Breast epithelium (tissue), 4 donors: ENCODE measurements around the gene NQO2. TPM values are rescaled to one million over a fixed set of nuclear protein-coding genes. Genes with fewer than 3 reads are reported as not detected.

Source experiments
- DNase-seq, 2 donors: peaks; one replicate each; pipeline ENCODE4 v3.0.0-alpha.2; 2019; ENCODE audit warnings: low spot score in 2 of 2
- H3K27ac ChIP-seq, 2 donors: fragments of 200-600 bp; sonication (generic) in 1 of 2; one replicate each; pipeline ENCODE4 v1.5.1; 2016 to 2019; ENCODE audit warnings: mild to moderate bottlenecking in 1 of 2
- H3K27me3 ChIP-seq, 2 donors: fragments of 200-600 bp; sonication (generic) in 1 of 2; one replicate each; pipeline versions ENCODE4 v1.5.1 to v1.6.0; 2017 to 2019; ENCODE audit warnings: control low read depth in 1 of 2, mild to moderate bottlenecking in 1 of 2
- H3K36me3 ChIP-seq: fragments of 200-600 bp; one replicate; pipeline ENCODE4 v1.5.1; 2019
- H3K4me1 ChIP-seq, 2 donors: fragments of 200-600 bp; sonication (generic); one replicate each; pipeline ENCODE4 v1.5.1; 2016 to 2019; ENCODE audit warnings: control low read depth in 1 of 2
- H3K4me3 ChIP-seq, 3 donors: fragments of 200-600 bp; sonication (generic); 1 replicate in 2 of 3; 2 replicates in 1 of 3; pipeline ENCODE4 v1.5.1; 2016 to 2019; ENCODE audit warnings: mild to moderate bottlenecking in 3 of 3, moderate library complexity in 2 of 3
- H3K9me3 ChIP-seq, 2 donors: fragments of 200-600 bp; sonication (generic) in 1 of 2; one replicate each; pipeline ENCODE4 v1.5.1; 2016 to 2019; ENCODE audit warnings: control low read depth in 1 of 2
- CTCF ChIP-seq, 3 donors: fragments of 450-650 bp; IDR thresholded peaks; one replicate each; pipeline ENCODE4 v1.5.1; 2016 to 2017; ENCODE audit warnings: antibody characterized with exemption in 3 of 3, mild to moderate bottlenecking in 3 of 3, moderate library complexity in 3 of 3
- POLR2A ChIP-seq: fragments of 450-650 bp; IDR thresholded peaks from one replicate; pipeline ENCODE4 v1.6.1; 2016; ENCODE audit warnings: antibody characterized with exemption, mild to moderate bottlenecking, moderate library complexity
- POLR2AphosphoS5 ChIP-seq, 3 donors: sonication (generic); formaldehyde crosslinking; IDR thresholded peaks; one replicate each; pipeline ENCODE4 v1.6.1; 2017; ENCODE audit warnings: antibody characterized with exemption in 3 of 3
- intact Hi-C: fragments of 100-400 bp; cut with DNase I; formaldehyde crosslinking; loops from one replicate; pipeline ENCODE4 v1.15.1; 2023; ENCODE audit warnings: low total_unique reads
- total RNA-seq, 3 donors: library from RNA; depleted of rRNA; stranded (reverse); fragments of >200 nt; gene quantifications; one replicate each; pipeline ENCODE4 v1.1.0, GENCODE V29; 2016

Gene NQO2
- total RNA-seq, 3 donors from 2014 or later = 23.6 to 64.6 (median 24.9) TPM

- H3K27ac ChIP-seq = peak overlapping the region; percentile 13 to 74
- peaks cover 2 to 15% of the 10 kb centered on the region in 2 donors for H3K4me1 ChIP-seq
- no peak overlapping the region for H3K4me3 ChIP-seq
- no peaks in the 10 kb centered on the region for H3K9me3 ChIP-seq
- no peaks in the 10 kb centered on the region for H3K27me3 ChIP-seq
- no peak for TF ChIP-seq CTCF (IDR thresholded peaks at IDR 0.05)
- no peak for TF ChIP-seq POLR2AphosphoS5 (IDR thresholded peaks at IDR 0.05)
- no peak for TF ChIP-seq POLR2A
- DNase-seq = peak in 1 of 2 donors; percentile 38
- no peaks in the 10 kb centered on the region for H3K36me3 ChIP-seq
- intact Hi-C loops = no loop called here
Measured at GRCh38 chr6:2959909-2960719, 39.6 kb upstream of the NQO2 start.

- no peak for TF ChIP-seq POLR2A
- no peak for TF ChIP-seq CTCF (IDR thresholded peaks at IDR 0.05)
- TF ChIP-seq POLR2AphosphoS5 (IDR thresholded peaks at IDR 0.05) = no peak
- DNase-seq = no peak
- peaks cover 2 to 15% of the 10 kb centered on the region in 2 donors for H3K4me1 ChIP-seq
- no peaks in the 10 kb centered on the region for H3K9me3 ChIP-seq
- H3K27me3 ChIP-seq = no peaks in the 10 kb centered on the region
- intact Hi-C loops = no loop called here
- peak overlapping the region; percentile 13 to 74 for H3K27ac ChIP-seq
- H3K36me3 ChIP-seq = no peaks in the 10 kb centered on the region
- H3K4me3 ChIP-seq = no peak overlapping the region
Measured at GRCh38 chr6:2960935-2961334, 38.8 kb upstream of the NQO2 start.

- peak overlapping the region in 1 of 2 donors; percentile 74 for H3K27ac ChIP-seq
- no peaks in the 10 kb centered on the region for H3K27me3 ChIP-seq
- H3K4me1 ChIP-seq = peaks cover 2 to 15% of the 10 kb centered on the region in 2 donors
- H3K4me3 ChIP-seq = no peak overlapping the region
- intact Hi-C loops = no loop called here
- no peak for TF ChIP-seq POLR2A
- TF ChIP-seq CTCF (IDR thresholded peaks at IDR 0.05) = peak in 1 of 3 donors; percentile 21
- H3K36me3 ChIP-seq = no peaks in the 10 kb centered on the region
- DNase-seq = no peak
- no peaks in the 10 kb centered on the region for H3K9me3 ChIP-seq
Measured at GRCh38 chr6:2961506-2961905, 38.2 kb upstream of the NQO2 start.

GRCh38 chr6:2962004-2962403, 37.7 kb upstream of the NQO2 start:
- no peaks in the 10 kb centered on the region for H3K27me3 ChIP-seq
- intact Hi-C loops = no loop called here
- H3K27ac ChIP-seq = peak overlapping the region in 1 of 2 donors; percentile 74
- DNase-seq = no peak
- TF ChIP-seq CTCF (IDR thresholded peaks at IDR 0.05) (no peak), POLR2AphosphoS5 (IDR thresholded peaks at IDR 0.05) (no peak), POLR2A (no peak)
- H3K9me3 ChIP-seq = no peaks in the 10 kb centered on the region
- no peaks in the 10 kb centered on the region for H3K36me3 ChIP-seq
- H3K4me3 ChIP-seq = no peak overlapping the region
- peaks cover 2 to 15% of the 10 kb centered on the region in 2 donors for H3K4me1 ChIP-seq

GRCh38 chr6:2962636-2963035, 37.1 kb upstream of the NQO2 start:
- Histone ChIP-seq H3K27ac (no peak overlapping the region), H3K4me1 (peaks cover 2 to 10% of the 10 kb centered on the region in 2 donors), H3K9me3 (no peaks in the 10 kb centered on the region), H3K27me3 (no peaks in the 10 kb centered on the region), H3K36me3 (no peaks in the 10 kb centered on the region), H3K4me3 (no peak overlapping the region)
- intact Hi-C loops = no loop called here
- DNase-seq = no peak
- TF ChIP-seq CTCF (IDR thresholded peaks at IDR 0.05) = no peak
- TF ChIP-seq POLR2A = no peak
